ENCODE data around the gene PLA2G12A.
A peak's percentile ranks its signal among the peaks of the same experiment; 100 is the strongest.

PLA2G12A gene

GRCh38 chr4:109671350-109671749 lies 58.5 kb downstream of the PLA2G12A start:
- no peak for TF ChIP-seq CTCF (IDR thresholded peaks at IDR 0.05; ENCODE audit: low read depth, low read length)
- no peak overlapping the region for H3K4me3 ChIP-seq (replicated peaks in 1 of 2; ENCODE audit: low read depth in 2 of 2, low read length in 2 of 2)
- peak in 1 of 2 donors; percentile 15 for DNase-seq (ENCODE audit: low read depth in 2 of 2)

GRCh38 chr4:109665783-109666485 lies 63.9 kb downstream of the PLA2G12A start:
- no peak overlapping the region for H3K4me3 ChIP-seq (replicated peaks in 1 of 2; ENCODE audit: low read depth in 2 of 2, low read length in 2 of 2)
- DNase-seq (ENCODE audit: low read depth in 2 of 2), result peak in 1 of 2 donors; percentile 3
- TF ChIP-seq CTCF (IDR thresholded peaks at IDR 0.05; ENCODE audit: low read depth, low read length), result no peak

- TF ChIP-seq CTCF (IDR thresholded peaks at IDR 0.05; ENCODE audit: low read depth, low read length), result no peak
- H3K4me3 ChIP-seq (replicated peaks in 1 of 2; ENCODE audit: low read depth in 2 of 2, low read length in 2 of 2), result no peak overlapping the region
- DNase-seq (ENCODE audit: low read depth in 2 of 2), result no peak
Observed at GRCh38 chr4:109662771-109663170, 67.1 kb downstream of the PLA2G12A start.

- no peak for DNase-seq (ENCODE audit: low read depth in 2 of 2)
- H3K4me3 ChIP-seq (replicated peaks in 1 of 2; ENCODE audit: low read depth in 2 of 2, low read length in 2 of 2), result no peak overlapping the region
- no peak for TF ChIP-seq CTCF (IDR thresholded peaks at IDR 0.05; ENCODE audit: low read depth, low read length)
Observed at GRCh38 chr4:109662116-109662515, 67.8 kb downstream of the PLA2G12A start.

All from cardiac fibroblast (primary cell).